Activated B cell treated with CpG ODN at 0.5 μM for 24 hours (primary cell): ENCODE measurements around the gene AGER. TPM values are rescaled to one million over a fixed set of nuclear protein-coding genes. Genes with fewer than 3 reads are reported as not detected.

ENCODE experiments used
- ATAC-seq: fragments of 200-7000 bp; cut with Tn5 transposase; one replicate; pipeline ENCODE4 v1.10.0; 2021; ENCODE audit warnings: low read depth, mild to moderate bottlenecking, moderate library complexity
- CTCF ChIA-PET: fragments of 350-600 bp; sonication (Branson Sonifier 250); formaldehyde crosslinking; loops from one replicate; lab custom pipeline; 2021; ENCODE audit warnings: antibody characterized with exemption; lab: Charles Lee
- POLR2A ChIA-PET: fragments of 350-600 bp; sonication (Branson Sonifier 250); formaldehyde crosslinking; loops from one replicate; lab custom pipeline; 2021; ENCODE audit warnings: antibody characterized with exemption; lab: Charles Lee
- DNase-seq: peaks from one replicate; pipeline ENCODE4 v3.0.0; 2022
- H3K27ac Mint-ChIP-seq: one replicate; pipeline ENCODE4 v1.8.0; 2020; ENCODE audit warnings: mixed read lengths
- H3K27me3 Mint-ChIP-seq: one replicate; pipeline ENCODE4 v1.8.0; 2021; ENCODE audit warnings: mixed read lengths
- H3K36me3 Mint-ChIP-seq: one replicate; pipeline ENCODE4 v1.8.0; 2021; ENCODE audit warnings: low read depth, mixed read lengths
- H3K4me1 Mint-ChIP-seq: one replicate; pipeline ENCODE4 v1.8.0; 2021; ENCODE audit warnings: mixed read lengths
- H3K4me3 Mint-ChIP-seq: one replicate; pipeline ENCODE4 v1.8.0; 2020; ENCODE audit warnings: mild to moderate bottlenecking, mixed read lengths
- H3K9me3 Mint-ChIP-seq: one replicate; pipeline ENCODE4 v1.8.0; 2020; ENCODE audit warnings: mixed read lengths
- intact Hi-C: fragments of 100-400 bp; cut with micrococcal nuclease; formaldehyde crosslinking; loops from one replicate; pipeline ENCODE4 v1.15.1; 2024
- total RNA-seq: library from RNA; stranded (reverse); gene quantifications from 2 replicates; pipeline ENCODE4 v1.2.3, GENCODE V29; 2022
- TF ChIP-seq, protein P1 (sequence below): fragments of 200-600 bp; IDR thresholded peaks from one replicate; pipeline ENCODE4 v1.8.0; 2022; ENCODE audit warnings: antibody characterized with exemption, mild to moderate bottlenecking

AGER gene
- total RNA-seq, 1 donor from 2014 or later: 30.8 TPM

- Mint-ChIP-seq H3K4me3 (no peak overlapping the region), H3K27ac (no peak overlapping the region), H3K27me3 (peaks cover 5% of the 10 kb centered on the region), H3K36me3 (peaks cover 7% of the 10 kb centered on the region), H3K9me3 (no peaks in the 10 kb centered on the region), H3K4me1 (peaks cover 12% of the 10 kb centered on the region)
- ATAC-seq (no peak), DNase-seq (no peak)
- TF ChIP-seq, protein P1, sequence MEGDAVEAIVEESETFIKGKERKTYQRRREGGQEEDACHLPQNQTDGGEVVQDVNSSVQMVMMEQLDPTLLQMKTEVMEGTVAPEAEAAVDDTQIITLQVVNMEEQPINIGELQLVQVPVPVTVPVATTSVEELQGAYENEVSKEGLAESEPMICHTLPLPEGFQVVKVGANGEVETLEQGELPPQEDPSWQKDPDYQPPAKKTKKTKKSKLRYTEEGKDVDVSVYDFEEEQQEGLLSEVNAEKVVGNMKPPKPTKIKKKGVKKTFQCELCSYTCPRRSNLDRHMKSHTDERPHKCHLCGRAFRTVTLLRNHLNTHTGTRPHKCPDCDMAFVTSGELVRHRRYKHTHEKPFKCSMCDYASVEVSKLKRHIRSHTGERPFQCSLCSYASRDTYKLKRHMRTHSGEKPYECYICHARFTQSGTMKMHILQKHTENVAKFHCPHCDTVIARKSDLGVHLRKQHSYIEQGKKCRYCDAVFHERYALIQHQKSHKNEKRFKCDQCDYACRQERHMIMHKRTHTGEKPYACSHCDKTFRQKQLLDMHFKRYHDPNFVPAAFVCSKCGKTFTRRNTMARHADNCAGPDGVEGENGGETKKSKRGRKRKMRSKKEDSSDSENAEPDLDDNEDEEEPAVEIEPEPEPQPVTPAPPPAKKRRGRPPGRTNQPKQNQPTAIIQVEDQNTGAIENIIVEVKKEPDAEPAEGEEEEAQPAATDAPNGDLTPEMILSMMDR: no peak
- intact Hi-C loops: no loop called here
- CTCF ChIA-PET: no interaction called here
- POLR2A ChIA-PET: interaction anchor here (1.2 to 1.3 kb wide), 2 partner anchors 11 to 771 kb away, joined by 4 read pairs; partner anchors contain the start of gene PBX2
Observed at GRCh38 chr6:32200711-32201475, 16.8 kb upstream of the AGER start.

DNA sequence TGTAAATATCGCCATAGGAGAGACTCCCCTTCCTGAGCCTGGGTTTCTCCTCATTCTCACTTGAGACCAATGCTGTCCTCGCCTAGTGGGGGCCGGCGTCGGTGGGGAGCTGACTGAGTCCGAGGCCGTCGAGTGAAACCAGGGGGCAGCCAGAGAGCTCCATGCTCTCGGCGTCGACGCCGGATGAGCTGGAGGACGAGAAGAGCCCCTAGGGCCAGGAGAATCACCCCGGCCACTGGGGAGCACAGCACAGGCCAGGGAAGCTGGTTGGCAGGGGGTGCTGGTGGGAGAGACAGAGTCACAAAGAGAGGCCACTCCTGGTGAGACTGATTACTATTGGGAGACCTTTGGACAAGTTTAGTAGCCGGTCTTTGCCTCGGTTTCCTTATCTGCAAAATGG is 14.8 kb upstream of the AGER start:
- POLR2A ChIA-PET: no interaction called here
- Mint-ChIP-seq H3K36me3 (peaks cover 9% of the 10 kb centered on the region), H3K4me1 (peaks cover 28% of the 10 kb centered on the region), H3K27ac (no peak overlapping the region), H3K27me3 (peaks cover 1% of the 10 kb centered on the region), H3K9me3 (no peaks in the 10 kb centered on the region), H3K4me3 (no peak overlapping the region)
- TF ChIP-seq, protein P1: no peak
- no peak for ATAC-seq
- CTCF ChIA-PET: no interaction called here
- intact Hi-C loops: loop anchor here (5.0 to 10.0 kb wide), 3 partner anchors 654 to 1393 kb away; partner anchors contain the start of genes ATP6V1G2, DDX39B, HSD17B8 and NFKBIL1
- DNase-seq: no peak

DNA sequence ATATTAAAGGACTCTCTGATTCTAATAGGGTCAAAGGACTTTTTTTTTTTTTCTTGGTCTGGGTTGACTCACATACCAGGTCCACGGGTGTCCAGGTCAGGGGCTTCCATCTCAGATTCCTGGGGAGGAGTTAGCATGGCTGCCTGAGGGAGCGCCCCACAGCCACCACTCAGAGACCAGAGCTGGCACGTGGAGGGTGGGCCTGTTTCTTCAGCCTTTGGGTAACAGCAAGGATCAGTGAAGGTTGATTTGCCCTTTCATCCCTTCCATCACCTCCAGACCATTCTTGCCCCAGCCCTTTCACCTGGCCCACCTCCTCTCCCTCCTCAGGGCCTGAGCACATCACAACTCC is 14.3 kb upstream of the AGER start:
- DNase-seq (no peak), ATAC-seq (no peak)
- intact Hi-C loops: loop anchor here (5.0 to 10.0 kb wide), 3 partner anchors 654 to 1394 kb away; partner anchors contain the start of genes ATP6V1G2, DDX39B, HSD17B8 and NFKBIL1
- POLR2A ChIA-PET: interaction anchor here (0.6 to 0.7 kb wide), 3 partner anchors 8 to 1581 kb away, joined by 3 to 8 read pairs (median 4); partner anchors contain the start of gene MRPS18B
- TF ChIP-seq, protein P1: no peak
- Mint-ChIP-seq H3K27me3 (peaks cover 1% of the 10 kb centered on the region), H3K36me3 (peaks cover 9% of the 10 kb centered on the region), H3K4me3 (no peak overlapping the region), H3K27ac (peak overlapping the region; percentile 43), H3K9me3 (no peaks in the 10 kb centered on the region), H3K4me1 (peaks cover 34% of the 10 kb centered on the region)
- CTCF ChIA-PET: no interaction called here

GRCh38 chr6:32196682-32197616 is 12.9 kb upstream of the AGER start:
- peaks cover 15% of the 10 kb centered on the region for H3K36me3 Mint-ChIP-seq
- POLR2A ChIA-PET: interaction anchor here (0.6 to 3.8 kb wide), 14 partner anchors 9 to 1511 kb away, joined by 3 to 69 read pairs (median 4); partner anchors contain the start of genes AGPAT1, ATF6B, FKBPL and RNF5
- H3K9me3 Mint-ChIP-seq: no peaks in the 10 kb centered on the region
- peak overlapping the region; percentile 100 for H3K27ac Mint-ChIP-seq
- intact Hi-C loops: loop anchor here (1.0 to 10.0 kb wide), 5 partner anchors 28 to 1395 kb away; partner anchors contain the start of genes ATP6V1G2, DDX39B, FKBPL and HSD17B8
- CTCF ChIA-PET: interaction anchor here (1.0 kb wide), 1 partner anchor 48 kb away, joined by 3 read pairs; no protein-coding TSS in a partner anchor
- TF ChIP-seq, protein P1: no peak
- peaks cover 1% of the 10 kb centered on the region for H3K27me3 Mint-ChIP-seq
- DNase-seq: no peak
- H3K4me1 Mint-ChIP-seq: peaks cover 46% of the 10 kb centered on the region
- H3K4me3 Mint-ChIP-seq: peak overlapping the region; percentile 99
- no peak for ATAC-seq
